Heart left ventricle (tissue), 13 donors: ENCODE results near the gene PGS1.

ENCODE experiments used
- CTCF ChIP-seq, 12 donors: fragments of 200-600 bp; sonication (generic) in 4 of 12; IDR thresholded peaks; one replicate each; pipeline versions ENCODE4 v1.5.0 to v1.8.0; 2018 to 2022; ENCODE audit warnings: antibody characterized with exemption in 12 of 12, mild to moderate bottlenecking in 5 of 12
- POLR2A ChIP-seq, 2 donors: fragments of 450-650 bp; IDR thresholded peaks; one replicate each; pipeline ENCODE4 v1.6.1; 2017; ENCODE audit warnings: antibody characterized with exemption in 2 of 2, mild to moderate bottlenecking in 2 of 2, moderate library complexity in 2 of 2
- donor health status: ischemic (EF 13 %, LVEDD 7.1; RV severe dilation, severe dysfunction).
- donor health status: DM: no; HTN: yes; CAD: no.
- donor health status: DM: no; HTN: no; CAD: no.
- donor health status: ischemic (EF 25% LVEDD 6.9; RV normal size, moderate dysfunction).
- donor health status: ischemic (EF 25% LVEDD 5.7; RV mildly dilated, moderate dysfunction).
- donor health status: ischemic (EF 35%, LVEDD 5.7; RV mildly dilated, moderate dysfunction).
- donor health status: nonischemic (EF 11% LVEDD 7.7; RV severe dilation, severe dysfunction).
- donor health status: DM: yes; HTN: yes; CAD: no.
- donor health status: PGD.
- donor health status: ischemic (EF 29% LVEDD 5.4; RV normal size, mild dysfunction).
- donor health status: nonischemic (EF 23%, LVEDD 6.1; RV moderate dilation, normal function).

- no peak for TF ChIP-seq CTCF (IDR thresholded peaks at IDR 0.05)
- no peak for TF ChIP-seq POLR2A (IDR thresholded peaks at IDR 0.05)
These were observed 71.6 kb downstream of the PGS1 start for GRCh38 chr17:78449983-78450595.
